ENCODE measurements around the gene SARS2.
"Not testable (repeated sequence)": the region's sequence is repeated elsewhere in the genome, so short reads cannot be mapped to it uniquely, and the experiment has no call there.

Gene SARS2

GRCh38 chr19:38974624-38975213 lies 44.2 kb upstream of the SARS2 start:
- Histone ChIP-seq H3K4me3 (ENCODE audit: low read length, poor library complexity, severe bottlenecking) (no peak overlapping the region), H3K79me2 (ENCODE audit: insufficient read depth, low read length) (no peaks in the 10 kb centered on the region), H3K36me3 (ENCODE audit: insufficient read depth, low read length) (no peaks in the 10 kb centered on the region), H2AFZ (ENCODE audit: low read length) (no peak overlapping the region), H3K27me3 (ENCODE audit: insufficient read depth, low read length, poor library complexity, severe bottlenecking) (no peaks in the 10 kb centered on the region), H3K9ac (ENCODE audit: low read depth, low read length, poor library complexity, severe bottlenecking) (no peak overlapping the region), H3F3A (ENCODE audit: low read depth) (no peaks in the 10 kb centered on the region), H3K4me2 (ENCODE audit: low read depth, low read length, poor library complexity, severe bottlenecking) (no peak overlapping the region), H4K20me1 (ENCODE audit: insufficient read depth, low read length, poor library complexity, severe bottlenecking) (no peaks in the 10 kb centered on the region), H3K9me3 (ENCODE audit: insufficient read depth, low read depth, low read length) (no peaks in the 10 kb centered on the region), H3K9me2 (replicated peaks; ENCODE audit: low read depth, low read length) (no peaks in the 10 kb centered on the region), H3K4me1 (ENCODE audit: insufficient read depth, low read length, poor library complexity, severe bottlenecking) (no peaks in the 10 kb centered on the region)
- TF ChIP-seq EZH2phosphoT487 (IDR thresholded peaks at IDR 0.05; ENCODE audit: borderline replicate concordance) (no peak), CTCF (conservative IDR thresholded peaks at IDR 0.05; ENCODE audit: low read length) (no peak)

GRCh38 chr19:38971672-38972071 lies 41.1 kb upstream of the SARS2 start:
- Histone ChIP-seq H3F3A (ENCODE audit: low read depth) (no peaks in the 10 kb centered on the region), H3K9me2 (replicated peaks; ENCODE audit: low read depth, low read length) (no peaks in the 10 kb centered on the region), H3K4me2 (ENCODE audit: low read depth, low read length, poor library complexity, severe bottlenecking) (no peak overlapping the region), H3K9ac (ENCODE audit: low read depth, low read length, poor library complexity, severe bottlenecking) (no peak overlapping the region), H3K9me3 (ENCODE audit: insufficient read depth, low read depth, low read length) (no peaks in the 10 kb centered on the region), H2AFZ (ENCODE audit: low read length) (no peak overlapping the region), H4K20me1 (ENCODE audit: insufficient read depth, low read length, poor library complexity, severe bottlenecking) (no peaks in the 10 kb centered on the region), H3K4me3 (ENCODE audit: low read length, poor library complexity, severe bottlenecking) (no peak overlapping the region), H3K79me2 (ENCODE audit: insufficient read depth, low read length) (no peaks in the 10 kb centered on the region), H3K27me3 (ENCODE audit: insufficient read depth, low read length, poor library complexity, severe bottlenecking) (no peaks in the 10 kb centered on the region), H3K36me3 (ENCODE audit: insufficient read depth, low read length) (no peaks in the 10 kb centered on the region), H3K4me1 (ENCODE audit: insufficient read depth, low read length, poor library complexity, severe bottlenecking) (no peaks in the 10 kb centered on the region)
- TF ChIP-seq EZH2phosphoT487 (IDR thresholded peaks at IDR 0.05; ENCODE audit: borderline replicate concordance) (no peak), CTCF (conservative IDR thresholded peaks at IDR 0.05; ENCODE audit: low read length) (no peak)

- Histone ChIP-seq H3K36me3 (ENCODE audit: insufficient read depth, low read length) (no peaks in the 10 kb centered on the region), H2AFZ (ENCODE audit: low read length) (no peak overlapping the region), H3K4me3 (ENCODE audit: low read length, poor library complexity, severe bottlenecking) (no peak overlapping the region), H3K79me2 (ENCODE audit: insufficient read depth, low read length) (no peaks in the 10 kb centered on the region), H3F3A (ENCODE audit: low read depth) (no peaks in the 10 kb centered on the region), H3K4me2 (ENCODE audit: low read depth, low read length, poor library complexity, severe bottlenecking) (no peak overlapping the region), H3K4me1 (ENCODE audit: insufficient read depth, low read length, poor library complexity, severe bottlenecking) (no peaks in the 10 kb centered on the region), H4K20me1 (ENCODE audit: insufficient read depth, low read length, poor library complexity, severe bottlenecking) (no peaks in the 10 kb centered on the region), H3K9ac (ENCODE audit: low read depth, low read length, poor library complexity, severe bottlenecking) (no peak overlapping the region), H3K27me3 (ENCODE audit: insufficient read depth, low read length, poor library complexity, severe bottlenecking) (no peaks in the 10 kb centered on the region), H3K9me3 (ENCODE audit: insufficient read depth, low read depth, low read length) (no peaks in the 10 kb centered on the region), H3K9me2 (replicated peaks; ENCODE audit: low read depth, low read length) (no peaks in the 10 kb centered on the region)
- TF ChIP-seq CTCF (conservative IDR thresholded peaks at IDR 0.05; ENCODE audit: low read length) (no peak), EZH2phosphoT487 (IDR thresholded peaks at IDR 0.05; ENCODE audit: borderline replicate concordance) (no peak)
Measured at GRCh38 chr19:38970664-38971532, 40.3 kb upstream of the SARS2 start.

GRCh38 chr19:38966149-38966548 lies 35.6 kb upstream of the SARS2 start:
- H3K9me2 ChIP-seq (replicated peaks; ENCODE audit: low read depth, low read length); H3K4me1 ChIP-seq (ENCODE audit: insufficient read depth, low read length, poor library complexity, severe bottlenecking); H4K20me1 ChIP-seq (ENCODE audit: insufficient read depth, low read length, poor library complexity, severe bottlenecking); H3K9ac ChIP-seq (ENCODE audit: low read depth, low read length, poor library complexity, severe bottlenecking); H3K36me3 ChIP-seq (ENCODE audit: insufficient read depth, low read length); H2AFZ ChIP-seq (ENCODE audit: low read length); H3K79me2 ChIP-seq (ENCODE audit: insufficient read depth, low read length); H3K4me3 ChIP-seq (ENCODE audit: low read length, poor library complexity, severe bottlenecking); H3F3A ChIP-seq (ENCODE audit: low read depth); H3K4me2 ChIP-seq (ENCODE audit: low read depth, low read length, poor library complexity, severe bottlenecking); H3K27me3 ChIP-seq (ENCODE audit: insufficient read depth, low read length, poor library complexity, severe bottlenecking); H3K9me3 ChIP-seq (ENCODE audit: insufficient read depth, low read depth, low read length): not testable (repeated sequence)

All from Loucy (cell line).